ENCODE data around the gene ALDH2.
"Not testable (repeated sequence)": the region's sequence is repeated elsewhere in the genome, so short reads cannot be mapped to it uniquely, and the experiment has no call there.

The ALDH2 gene

DNA sequence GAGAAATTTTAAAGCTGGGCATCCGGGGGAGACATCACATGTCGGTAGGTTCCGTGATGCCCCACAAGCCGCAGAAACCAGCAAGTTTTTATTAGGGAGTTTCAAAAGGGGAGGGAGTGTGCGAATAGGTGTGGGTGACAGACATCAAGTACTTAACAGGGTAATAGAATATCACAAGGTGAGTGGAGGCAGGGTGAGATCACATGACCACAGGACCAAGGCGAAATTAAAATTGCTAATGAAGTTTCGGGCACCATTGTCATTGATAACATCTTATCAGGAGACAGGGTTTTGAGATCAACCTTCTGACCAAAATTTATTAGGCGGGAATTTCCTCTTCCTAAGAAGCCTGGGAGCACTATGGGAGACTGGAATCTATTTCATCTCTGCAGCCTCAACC, 54.1 kb downstream of the ALDH2 start:
- not testable (repeated sequence) for H3K4me3 ChIP-seq (ENCODE audit: low read length); H2AK5ac ChIP-seq (ENCODE audit: low read length); H3K56ac ChIP-seq (ENCODE audit: low read length); H3K36me3 ChIP-seq (ENCODE audit: control insufficient read depth, insufficient read depth, low read length); H3K79me1 ChIP-seq (ENCODE audit: low read length); H3K79me2 ChIP-seq (ENCODE audit: control insufficient read depth, insufficient read depth, low read length); H3K27me3 ChIP-seq (ENCODE audit: insufficient read depth, low read length, poor library complexity); H2BK15ac ChIP-seq (replicated peaks; ENCODE audit: low read depth); H3K18ac ChIP-seq (ENCODE audit: low read length); H3K9ac ChIP-seq (ENCODE audit: low read length); H2BK5ac ChIP-seq (ENCODE audit: low read length); H2BK120ac ChIP-seq (ENCODE audit: low read depth, low read length); H4K8ac ChIP-seq (ENCODE audit: low read depth, low read length); H3K4me2 ChIP-seq (ENCODE audit: low read length); H3K4ac ChIP-seq (ENCODE audit: low read depth, low read length); DNase-seq; H3K23ac ChIP-seq (ENCODE audit: low read length); H4K5ac ChIP-seq (ENCODE audit: low read length); H3K4me1 ChIP-seq (ENCODE audit: control insufficient read depth, low read depth, low read length); H3K27ac ChIP-seq (ENCODE audit: low read depth, low read length)
- no CpG with 5 or more reads among the region's 8 CpGs for WGBS (ENCODE audit: extremely low coverage, insufficient coverage, low lambda C conversion rate)

DNA sequence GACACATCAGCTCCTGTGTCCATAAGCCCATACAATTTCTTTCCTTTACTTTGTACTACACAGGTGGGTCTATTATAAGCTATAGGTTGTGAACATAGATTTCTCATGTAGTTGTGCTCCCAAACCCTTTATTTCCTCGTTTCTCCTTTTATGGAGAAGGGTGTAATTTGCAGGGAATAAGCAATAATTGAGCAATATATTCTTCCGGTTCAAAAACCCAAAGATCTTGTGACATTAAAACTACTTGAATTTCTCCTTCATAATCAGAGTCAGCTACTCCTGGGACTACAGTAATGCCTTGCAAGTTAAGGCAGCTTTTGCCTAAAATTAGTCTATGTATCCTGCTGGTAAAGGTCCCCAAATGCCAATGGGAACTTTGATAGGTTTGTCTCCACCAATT, 56.2 kb downstream of the ALDH2 start:
- no peak overlapping the region for H2BK5ac ChIP-seq (ENCODE audit: low read length)
- H3K23ac ChIP-seq (ENCODE audit: low read length) = no peak overlapping the region
- H3K9ac ChIP-seq (ENCODE audit: low read length) = no peak overlapping the region
- H3K27ac ChIP-seq (ENCODE audit: low read depth, low read length) = no peak overlapping the region
- H4K8ac ChIP-seq (ENCODE audit: low read depth, low read length) = no peak overlapping the region
- no peak overlapping the region for H3K4ac ChIP-seq (ENCODE audit: low read depth, low read length)
- H3K4me2 ChIP-seq (ENCODE audit: low read length) = no peak overlapping the region
- no CpG with 5 or more reads among the region's 2 CpGs for WGBS (ENCODE audit: extremely low coverage, insufficient coverage, low lambda C conversion rate)
- no peak overlapping the region for H2BK15ac ChIP-seq (replicated peaks; ENCODE audit: low read depth)
- H3K36me3 ChIP-seq (ENCODE audit: control insufficient read depth, insufficient read depth, low read length) = no peaks in the 10 kb centered on the region
- no peaks in the 10 kb centered on the region for H3K4me1 ChIP-seq (ENCODE audit: control insufficient read depth, low read depth, low read length)
- H2BK120ac ChIP-seq (ENCODE audit: low read depth, low read length) = no peak overlapping the region
- H2AK5ac ChIP-seq (ENCODE audit: low read length) = no peak overlapping the region
- H3K56ac ChIP-seq (ENCODE audit: low read length) = no peak overlapping the region
- no peak overlapping the region for H4K5ac ChIP-seq (ENCODE audit: low read length)
- no peaks in the 10 kb centered on the region for H3K79me1 ChIP-seq (ENCODE audit: low read length)
- DNase-seq = no peak
- no peak overlapping the region for H3K4me3 ChIP-seq (ENCODE audit: low read length)
- H3K79me2 ChIP-seq (ENCODE audit: control insufficient read depth, insufficient read depth, low read length) = no peaks in the 10 kb centered on the region
- H3K18ac ChIP-seq (ENCODE audit: low read length) = no peak overlapping the region
- no peaks in the 10 kb centered on the region for H3K27me3 ChIP-seq (ENCODE audit: insufficient read depth, low read length, poor library complexity)

DNA sequence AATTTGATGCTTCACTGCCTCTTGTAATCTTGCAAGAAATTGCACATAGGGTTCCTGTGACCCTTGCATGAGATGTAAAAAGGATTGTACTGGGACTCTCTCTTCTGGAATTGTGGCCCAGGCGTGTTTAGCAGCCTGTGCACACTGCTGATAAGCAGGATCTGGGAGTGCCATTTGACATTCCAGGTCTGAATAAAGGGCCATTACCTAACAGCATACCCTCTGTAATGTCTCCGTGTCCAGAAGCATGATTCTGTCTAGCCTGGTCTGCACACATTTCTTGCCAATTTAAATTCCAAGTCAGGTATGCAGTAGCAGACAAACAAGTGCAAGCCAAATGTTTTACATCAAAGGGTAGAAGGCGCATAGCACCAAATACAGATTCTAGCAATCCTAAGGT, 57.2 kb downstream of the ALDH2 start:
- no peak for DNase-seq
- Histone ChIP-seq H3K79me1 (ENCODE audit: low read length) (no peaks in the 10 kb centered on the region), H3K56ac (ENCODE audit: low read length) (no peak overlapping the region), H3K23ac (ENCODE audit: low read length) (no peak overlapping the region), H3K4me2 (ENCODE audit: low read length) (no peak overlapping the region), H3K4ac (ENCODE audit: low read depth, low read length) (no peak overlapping the region), H4K8ac (ENCODE audit: low read depth, low read length) (no peak overlapping the region), H3K4me3 (ENCODE audit: low read length) (no peak overlapping the region), H3K27ac (ENCODE audit: low read depth, low read length) (no peak overlapping the region), H3K18ac (ENCODE audit: low read length) (no peak overlapping the region), H2BK120ac (ENCODE audit: low read depth, low read length) (no peak overlapping the region), H2BK5ac (ENCODE audit: low read length) (no peak overlapping the region), H4K5ac (ENCODE audit: low read length) (no peak overlapping the region), H3K79me2 (ENCODE audit: control insufficient read depth, insufficient read depth, low read length) (no peaks in the 10 kb centered on the region), H3K36me3 (ENCODE audit: control insufficient read depth, insufficient read depth, low read length) (no peaks in the 10 kb centered on the region), H2BK15ac (replicated peaks; ENCODE audit: low read depth) (no peak overlapping the region), H3K9ac (ENCODE audit: low read length) (no peak overlapping the region), H3K27me3 (ENCODE audit: insufficient read depth, low read length, poor library complexity) (no peaks in the 10 kb centered on the region), H2AK5ac (ENCODE audit: low read length) (no peak overlapping the region), H3K4me1 (ENCODE audit: control insufficient read depth, low read depth, low read length) (no peaks in the 10 kb centered on the region)
- no CpG with 5 or more reads among the region's 3 CpGs for WGBS (ENCODE audit: extremely low coverage, insufficient coverage, low lambda C conversion rate)

DNA sequence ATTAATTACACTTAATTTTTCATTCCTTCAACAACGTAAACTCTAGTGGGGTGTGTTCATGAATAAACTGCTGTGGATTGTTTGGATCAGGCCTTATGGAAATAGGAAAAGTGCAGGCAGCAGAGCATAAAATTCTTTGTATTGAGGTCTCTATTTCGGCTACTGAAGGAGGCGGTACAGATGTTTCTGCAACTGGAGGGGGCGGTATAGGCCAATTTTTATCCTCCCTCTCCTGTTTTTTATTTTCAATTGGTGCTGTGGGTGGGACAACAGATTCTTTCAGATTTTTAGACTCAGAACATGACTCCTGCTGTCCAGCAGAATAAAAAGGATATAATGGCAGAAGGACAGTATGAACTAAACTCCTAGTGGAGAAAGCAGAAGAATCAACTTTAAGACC, 57.6 kb downstream of the ALDH2 start:
- not testable (repeated sequence) for H3K4me1 ChIP-seq (ENCODE audit: control insufficient read depth, low read depth, low read length); H3K4ac ChIP-seq (ENCODE audit: low read depth, low read length); H3K27ac ChIP-seq (ENCODE audit: low read depth, low read length); H3K79me1 ChIP-seq (ENCODE audit: low read length); H2BK5ac ChIP-seq (ENCODE audit: low read length); H3K4me3 ChIP-seq (ENCODE audit: low read length); H4K8ac ChIP-seq (ENCODE audit: low read depth, low read length); H3K36me3 ChIP-seq (ENCODE audit: control insufficient read depth, insufficient read depth, low read length); H3K23ac ChIP-seq (ENCODE audit: low read length); H3K18ac ChIP-seq (ENCODE audit: low read length); H2BK120ac ChIP-seq (ENCODE audit: low read depth, low read length); H4K5ac ChIP-seq (ENCODE audit: low read length); H3K79me2 ChIP-seq (ENCODE audit: control insufficient read depth, insufficient read depth, low read length); H2BK15ac ChIP-seq (replicated peaks; ENCODE audit: low read depth); H3K27me3 ChIP-seq (ENCODE audit: insufficient read depth, low read length, poor library complexity); H2AK5ac ChIP-seq (ENCODE audit: low read length); H3K4me2 ChIP-seq (ENCODE audit: low read length); H3K56ac ChIP-seq (ENCODE audit: low read length); H3K9ac ChIP-seq (ENCODE audit: low read length)
- WGBS (ENCODE audit: extremely low coverage, insufficient coverage, low lambda C conversion rate) = no CpG with 5 or more reads among the region's 4 CpGs
- peak; percentile 5 for DNase-seq

DNA sequence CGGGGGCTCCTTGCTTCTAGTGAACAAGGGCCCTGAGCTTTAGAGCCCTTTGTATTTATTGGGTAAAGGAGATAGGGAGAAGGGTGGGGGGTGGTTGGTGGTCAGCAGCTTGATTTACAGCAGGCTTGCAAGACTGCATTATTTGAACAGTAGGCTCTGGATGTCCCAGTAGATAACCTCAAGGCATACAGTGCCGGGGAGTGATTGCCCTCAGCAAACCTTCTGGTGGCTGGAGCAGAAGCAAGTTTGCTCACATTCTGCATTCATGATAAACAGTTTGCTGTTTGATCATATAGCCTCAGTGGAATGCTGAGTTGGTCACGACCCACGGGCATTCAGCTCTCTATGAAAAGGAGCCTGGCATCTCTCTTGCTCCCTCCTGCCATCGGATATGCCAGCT, 58.8 kb downstream of the ALDH2 start:
- H3K4me1 ChIP-seq (ENCODE audit: control insufficient read depth, low read depth, low read length) = no peaks in the 10 kb centered on the region
- no peaks in the 10 kb centered on the region for H3K79me1 ChIP-seq (ENCODE audit: low read length)
- no peak overlapping the region for H2BK5ac ChIP-seq (ENCODE audit: low read length)
- no peak overlapping the region for H4K5ac ChIP-seq (ENCODE audit: low read length)
- no peak overlapping the region for H2AK5ac ChIP-seq (ENCODE audit: low read length)
- H3K36me3 ChIP-seq (ENCODE audit: control insufficient read depth, insufficient read depth, low read length) = no peaks in the 10 kb centered on the region
- DNase-seq = no peak
- H3K27ac ChIP-seq (ENCODE audit: low read depth, low read length) = no peak overlapping the region
- H3K9ac ChIP-seq (ENCODE audit: low read length) = no peak overlapping the region
- no peak overlapping the region for H2BK15ac ChIP-seq (replicated peaks; ENCODE audit: low read depth)
- H3K4me3 ChIP-seq (ENCODE audit: low read length) = no peak overlapping the region
- H3K27me3 ChIP-seq (ENCODE audit: insufficient read depth, low read length, poor library complexity) = no peaks in the 10 kb centered on the region
- H3K23ac ChIP-seq (ENCODE audit: low read length) = no peak overlapping the region
- H3K4me2 ChIP-seq (ENCODE audit: low read length) = no peak overlapping the region
- H3K79me2 ChIP-seq (ENCODE audit: control insufficient read depth, insufficient read depth, low read length) = no peaks in the 10 kb centered on the region
- no peak overlapping the region for H2BK120ac ChIP-seq (ENCODE audit: low read depth, low read length)
- no peak overlapping the region for H3K56ac ChIP-seq (ENCODE audit: low read length)
- H3K4ac ChIP-seq (ENCODE audit: low read depth, low read length) = no peak overlapping the region
- H3K18ac ChIP-seq (ENCODE audit: low read length) = no peak overlapping the region
- H4K8ac ChIP-seq (ENCODE audit: low read depth, low read length) = no peak overlapping the region
- WGBS (ENCODE audit: extremely low coverage, insufficient coverage, low lambda C conversion rate) = no CpG with 5 or more reads among the region's 5 CpGs

DNA sequence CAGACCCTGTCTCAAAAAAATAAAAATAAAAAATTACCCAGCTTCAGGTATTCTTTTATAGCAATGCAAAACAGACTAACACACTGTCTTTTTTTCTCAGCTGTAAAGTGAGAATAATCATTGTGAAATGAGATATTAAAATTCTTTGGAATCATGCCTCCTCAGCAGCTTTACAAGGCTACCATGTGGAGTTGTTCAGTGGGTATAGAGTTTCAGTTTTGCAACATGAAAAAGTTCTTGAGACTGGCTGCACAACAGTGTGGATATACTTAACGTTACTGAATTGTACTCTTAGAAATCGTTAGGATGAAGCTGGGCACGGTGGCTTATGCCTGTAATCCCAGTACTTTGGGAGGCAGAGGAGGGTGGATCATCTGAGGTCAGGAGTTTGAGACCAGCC, 59.6 kb downstream of the ALDH2 start:
- Histone ChIP-seq H3K4me2 (ENCODE audit: low read length) (no peak overlapping the region), H3K79me1 (ENCODE audit: low read length) (no peaks in the 10 kb centered on the region), H2BK15ac (replicated peaks; ENCODE audit: low read depth) (no peak overlapping the region), H3K79me2 (ENCODE audit: control insufficient read depth, insufficient read depth, low read length) (no peaks in the 10 kb centered on the region), H3K56ac (ENCODE audit: low read length) (no peak overlapping the region), H3K4ac (ENCODE audit: low read depth, low read length) (no peak overlapping the region), H3K4me3 (ENCODE audit: low read length) (no peak overlapping the region), H3K23ac (ENCODE audit: low read length) (no peak overlapping the region), H4K5ac (ENCODE audit: low read length) (no peak overlapping the region), H3K18ac (ENCODE audit: low read length) (no peak overlapping the region), H3K27ac (ENCODE audit: low read depth, low read length) (no peak overlapping the region), H3K4me1 (ENCODE audit: control insufficient read depth, low read depth, low read length) (no peaks in the 10 kb centered on the region), H2AK5ac (ENCODE audit: low read length) (no peak overlapping the region), H3K27me3 (ENCODE audit: insufficient read depth, low read length, poor library complexity) (no peaks in the 10 kb centered on the region), H2BK5ac (ENCODE audit: low read length) (no peak overlapping the region), H3K36me3 (ENCODE audit: control insufficient read depth, insufficient read depth, low read length) (no peaks in the 10 kb centered on the region), H3K9ac (ENCODE audit: low read length) (no peak overlapping the region), H2BK120ac (ENCODE audit: low read depth, low read length) (no peak overlapping the region), H4K8ac (ENCODE audit: low read depth, low read length) (no peak overlapping the region)
- WGBS (ENCODE audit: extremely low coverage, insufficient coverage, low lambda C conversion rate) = no CpG with 5 or more reads among the region's 3 CpGs
- no peak for DNase-seq

Data from mesendoderm (in vitro differentiated cells).